Measurements from ENCODE around the gene LTBP1. TPM values are rescaled to one million over a fixed set of nuclear protein-coding genes. Genes with fewer than 3 reads are reported as not detected.

The LTBP1 gene
- total RNA-seq, 2 experiments from 2014 or later, result 0.06 TPM; not detected in 1

- intact Hi-C loops (cut with DNase I, micrococcal nuclease), result no loop called here
- no peak overlapping the region for H3K4me3 ChIP-seq (ENCODE audit: low read length)
- Mint-ChIP-seq H3K27me3 (peaks cover 12% of the 10 kb centered on the region), H3K4me1 (ENCODE audit: low read depth) (no peaks in the 10 kb centered on the region), H3K4me3 (no peak overlapping the region), H3K9me3 (no peaks in the 10 kb centered on the region), H3K27ac (no peak overlapping the region), H3K36me3 (ENCODE audit: low read depth) (no peaks in the 10 kb centered on the region)
- no peak overlapping the region for H3K27ac ChIP-seq (ENCODE audit: low read depth in 1 of 2, low read length in 2 of 2)
- H3K9me3 ChIP-seq (ENCODE audit: control insufficient read depth in 1 of 2, insufficient read depth in 1 of 2, low read length in 2 of 2), result peaks cover 0 to 5% of the 10 kb centered on the region in 2 experiments
- CTCF ChIA-PET, result no interaction called here
- peaks cover 0 to 11% of the 10 kb centered on the region in 2 experiments for H3K27me3 ChIP-seq (ENCODE audit: control insufficient read depth in 1 of 2, insufficient read depth in 2 of 2, low read length in 2 of 2)
- ATAC-seq (ENCODE audit: poor library complexity) (no peak), DNase-seq (no peak)
- TF ChIP-seq CTCF (IDR thresholded peaks at IDR 0.05), result no peak
- POLR2A ChIA-PET, result no interaction called here
- H3K4me1 ChIP-seq (ENCODE audit: insufficient read depth, low read length), result no peaks in the 10 kb centered on the region
- no peaks in the 10 kb centered on the region for H3K36me3 ChIP-seq (ENCODE audit: insufficient read depth, low read length)
Observed at GRCh38 chr2:32904074-32904473, 42.7 kb upstream of the LTBP1 start.

GRCh38 chr2:32904751-32905150, 42.0 kb upstream of the LTBP1 start:
- H3K27ac Mint-ChIP-seq, result no peak overlapping the region
- Histone ChIP-seq H3K36me3 (ENCODE audit: insufficient read depth, low read length) (no peaks in the 10 kb centered on the region), H3K27me3 (ENCODE audit: control insufficient read depth in 1 of 2, insufficient read depth in 2 of 2, low read length in 2 of 2) (peaks cover 0 to 11% of the 10 kb centered on the region in 2 experiments), H3K9me3 (ENCODE audit: control insufficient read depth in 1 of 2, insufficient read depth in 1 of 2, low read length in 2 of 2) (peaks cover 0 to 5% of the 10 kb centered on the region in 2 experiments), H3K4me1 (ENCODE audit: insufficient read depth, low read length) (no peaks in the 10 kb centered on the region), H3K4me3 (ENCODE audit: low read length) (no peak overlapping the region), H3K27ac (ENCODE audit: low read depth in 1 of 2, low read length in 2 of 2) (no peak overlapping the region)
- no peaks in the 10 kb centered on the region for H3K36me3 Mint-ChIP-seq (ENCODE audit: low read depth)
- ATAC-seq (ENCODE audit: poor library complexity) (no peak), DNase-seq (no peak)
- H3K27me3 Mint-ChIP-seq, result peaks cover 10% of the 10 kb centered on the region
- no peak for TF ChIP-seq CTCF (IDR thresholded peaks at IDR 0.05)
- ChIA-PET POLR2A (no interaction called here), CTCF (no interaction called here)
- intact Hi-C loops (cut with DNase I, micrococcal nuclease), result no loop called here
- no peak overlapping the region for H3K4me3 Mint-ChIP-seq
- no peaks in the 10 kb centered on the region for H3K4me1 Mint-ChIP-seq (ENCODE audit: low read depth)
- H3K9me3 Mint-ChIP-seq, result no peaks in the 10 kb centered on the region

- ChIA-PET POLR2A (no interaction called here), CTCF (no interaction called here)
- Mint-ChIP-seq H3K4me1 (ENCODE audit: low read depth) (no peaks in the 10 kb centered on the region), H3K36me3 (ENCODE audit: low read depth) (no peaks in the 10 kb centered on the region), H3K27ac (no peak overlapping the region), H3K4me3 (no peak overlapping the region), H3K9me3 (no peaks in the 10 kb centered on the region), H3K27me3 (peaks cover 10% of the 10 kb centered on the region)
- no peak for ATAC-seq (ENCODE audit: poor library complexity)
- Histone ChIP-seq H3K4me3 (ENCODE audit: low read length) (no peak overlapping the region), H3K36me3 (ENCODE audit: insufficient read depth, low read length) (no peaks in the 10 kb centered on the region), H3K9me3 (ENCODE audit: control insufficient read depth in 1 of 2, insufficient read depth in 1 of 2, low read length in 2 of 2) (peaks cover 0 to 5% of the 10 kb centered on the region in 2 experiments), H3K27ac (ENCODE audit: low read depth in 1 of 2, low read length in 2 of 2) (no peak overlapping the region), H3K4me1 (ENCODE audit: insufficient read depth, low read length) (no peaks in the 10 kb centered on the region), H3K27me3 (ENCODE audit: control insufficient read depth in 1 of 2, insufficient read depth in 2 of 2, low read length in 2 of 2) (peaks cover 0 to 9% of the 10 kb centered on the region in 2 experiments)
- no peak for TF ChIP-seq CTCF (IDR thresholded peaks at IDR 0.05)
- no peak for DNase-seq
- intact Hi-C loops (cut with DNase I, micrococcal nuclease), result no loop called here
Observed at GRCh38 chr2:32905270-32905669, 41.5 kb upstream of the LTBP1 start.
